ENCODE results near the gene XXYLT1.
"Not testable (repeated sequence)": the region's sequence is repeated elsewhere in the genome, so short reads cannot be mapped to it uniquely, and the experiment has no call there.

The XXYLT1 gene

GRCh38 chr3:195195321-195196209, 75.4 kb downstream of the XXYLT1 start:
- no peak overlapping the region for H3K4me3 ChIP-seq (ENCODE audit: low read depth, low read length)
- DNase-seq (ENCODE audit: low read depth) = no peak

DNA sequence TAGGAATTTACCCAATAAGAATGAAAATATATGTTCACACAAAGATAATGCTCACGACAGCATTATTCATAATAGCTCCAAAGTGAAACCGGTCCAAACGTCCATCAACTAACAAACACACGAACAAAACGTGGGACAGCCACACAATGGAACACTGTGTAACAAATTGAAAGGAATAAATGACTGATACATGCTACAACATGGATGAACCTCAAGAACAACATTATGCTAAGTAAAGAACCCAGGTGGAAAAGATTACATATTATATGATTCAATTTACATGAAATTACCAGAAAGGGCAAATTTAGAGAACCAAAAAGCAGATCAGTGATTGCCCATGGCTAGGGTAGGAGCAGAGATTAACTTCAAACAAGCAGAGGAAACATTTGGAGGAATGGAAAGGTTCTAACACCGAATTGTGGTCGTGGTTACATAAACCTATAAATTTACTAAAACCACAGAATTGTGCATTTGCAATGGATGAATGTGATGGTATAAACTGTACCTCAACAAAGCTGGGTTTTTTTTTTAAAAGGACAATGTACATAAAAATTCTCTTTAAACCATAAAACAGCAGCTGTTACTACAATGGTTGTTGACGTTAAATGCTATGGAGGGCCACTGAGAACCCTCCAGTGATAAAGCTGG, 76.3 kb downstream of the XXYLT1 start:
- no peak overlapping the region for H3K4me3 ChIP-seq (ENCODE audit: low read depth, low read length)
- DNase-seq (ENCODE audit: low read depth) = no peak

DNA sequence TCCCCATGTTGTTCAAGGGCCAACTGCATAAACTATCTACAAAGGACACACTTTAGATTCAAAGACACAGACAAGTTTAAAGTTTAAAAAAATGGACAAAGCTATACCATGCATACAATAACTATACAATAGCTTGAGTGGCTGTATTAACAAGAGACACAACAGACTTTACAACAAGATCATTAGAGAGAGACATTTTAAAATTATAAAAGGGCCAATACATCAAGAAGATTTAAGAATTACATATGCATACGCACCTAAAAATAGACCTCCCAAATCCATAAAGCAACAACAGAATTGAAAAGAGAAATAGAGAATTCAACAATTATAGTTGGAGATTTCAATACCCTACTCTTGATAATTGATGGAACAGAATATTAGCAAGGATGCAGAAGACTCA, 79.4 kb downstream of the XXYLT1 start:
- DNase-seq (ENCODE audit: low read depth) = no peak
- no peak overlapping the region for H3K4me3 ChIP-seq (ENCODE audit: low read depth, low read length)

GRCh38 chr3:195189821-195190220, 81.1 kb downstream of the XXYLT1 start:
- H3K4me3 ChIP-seq (ENCODE audit: low read depth, low read length) = no peak overlapping the region
- no peak for DNase-seq (ENCODE audit: low read depth)

DNA sequence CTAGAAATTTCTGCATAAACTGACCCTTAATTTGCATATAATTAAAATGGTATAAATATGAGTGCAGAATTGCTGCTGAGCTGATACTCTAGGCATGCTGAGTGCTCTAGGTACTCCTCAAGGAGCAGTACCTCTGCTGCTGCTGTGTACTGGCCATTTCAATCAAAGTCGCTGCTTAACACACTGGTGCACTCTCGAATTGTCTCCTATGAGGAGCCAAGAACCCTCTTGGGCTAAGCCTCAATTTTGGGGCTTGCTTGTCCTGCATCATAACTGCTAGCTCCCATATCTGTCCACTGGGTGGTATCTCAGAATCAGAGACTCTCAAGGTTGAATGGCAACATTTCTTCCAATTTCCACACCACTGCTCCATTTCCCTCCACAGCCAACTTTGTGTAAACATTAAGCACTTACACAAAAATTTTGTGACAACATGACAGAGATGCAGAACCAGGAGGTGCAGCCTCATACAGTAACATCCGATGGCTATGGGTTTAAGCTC, 82.5 kb downstream of the XXYLT1 start:
- DNase-seq (ENCODE audit: low read depth) = no peak
- no peak overlapping the region for H3K4me3 ChIP-seq (ENCODE audit: low read depth, low read length)

DNA sequence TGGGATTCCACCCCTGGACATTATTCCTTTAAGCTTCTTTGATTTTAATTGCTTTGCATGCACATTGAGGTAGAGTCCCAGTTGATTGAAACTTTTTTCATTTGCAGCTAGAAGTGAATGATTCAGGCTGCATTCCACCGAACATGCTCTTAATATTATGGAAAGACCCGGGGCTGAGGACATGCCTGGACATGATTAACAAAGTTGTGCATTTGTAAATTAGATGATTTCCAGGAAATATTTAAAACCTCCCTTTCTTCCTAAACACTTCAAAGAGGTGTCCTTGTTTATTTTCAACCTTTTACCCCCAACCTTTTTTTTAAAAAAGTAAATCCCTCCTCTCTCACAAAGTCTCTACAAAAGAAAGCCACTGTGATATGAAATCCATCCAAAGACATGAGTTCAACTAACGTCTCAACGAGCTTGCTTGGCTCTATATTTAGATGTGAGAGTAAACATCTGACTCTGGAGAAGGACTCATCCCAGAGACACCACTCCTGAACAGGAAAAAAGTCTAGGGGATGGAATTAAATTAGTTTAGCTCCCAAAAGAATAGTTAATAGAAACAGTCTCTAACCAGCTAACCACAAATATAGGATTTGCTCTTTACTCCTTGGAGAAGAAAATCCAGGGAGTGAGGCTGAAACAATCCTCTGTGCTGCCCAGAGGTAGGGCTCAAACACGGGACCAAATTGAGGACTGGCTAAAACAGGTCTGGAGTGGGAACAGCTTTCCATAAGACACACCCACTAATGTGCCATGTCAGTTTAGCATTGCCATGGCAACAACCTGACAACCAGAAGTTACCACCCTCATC, 83.1 kb downstream of the XXYLT1 start:
- DNase-seq (ENCODE audit: low read depth) = no peak
- H3K4me3 ChIP-seq (ENCODE audit: low read depth, low read length) = no peak overlapping the region

GRCh38 chr3:195186710-195187047, 84.3 kb downstream of the XXYLT1 start:
- H3K4me3 ChIP-seq (ENCODE audit: low read depth, low read length); DNase-seq (ENCODE audit: low read depth): not testable (repeated sequence)

DNA sequence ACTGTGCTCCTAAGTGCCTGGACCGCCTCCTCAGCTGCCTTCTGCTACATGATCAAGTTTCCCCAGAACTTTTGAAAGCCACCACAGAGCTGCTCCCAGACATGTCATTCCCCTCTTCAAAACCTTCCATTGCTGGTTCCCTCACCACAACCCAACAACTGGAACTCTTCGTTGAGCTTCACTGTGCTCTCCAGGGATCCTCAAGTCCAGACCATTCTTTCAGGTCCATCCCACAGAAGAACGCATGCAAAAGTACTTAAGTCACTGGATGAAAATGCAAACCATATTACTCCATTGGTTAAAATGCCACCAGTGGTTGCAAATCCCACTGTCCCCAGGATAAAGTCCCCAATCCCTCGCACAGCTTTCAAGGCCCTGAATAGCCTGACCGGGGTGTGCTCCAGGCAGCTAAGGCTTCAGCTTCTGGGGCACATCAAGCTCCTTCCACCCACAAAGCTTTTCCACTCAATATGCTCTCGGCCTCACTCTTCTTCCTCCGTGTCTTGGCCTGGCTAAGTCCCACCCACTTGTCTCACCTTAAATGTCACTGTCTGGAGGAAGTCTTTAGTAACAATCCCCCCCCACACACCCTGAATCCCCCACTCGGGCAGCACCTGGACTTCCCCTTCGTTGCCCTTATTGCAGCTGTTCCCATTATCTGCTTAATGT, 84.8 kb downstream of the XXYLT1 start:
- DNase-seq (ENCODE audit: low read depth) = no peak
- no peak overlapping the region for H3K4me3 ChIP-seq (ENCODE audit: low read depth, low read length)

GRCh38 chr3:195185583-195185982, 85.4 kb downstream of the XXYLT1 start:
- no peak for DNase-seq (ENCODE audit: low read depth)

GRCh38 chr3:195184716-195185421, 86.1 kb downstream of the XXYLT1 start:
- H3K4me3 ChIP-seq (ENCODE audit: low read depth, low read length) = no peak overlapping the region
- no peak for DNase-seq (ENCODE audit: low read depth)

More at GRCh38 chr3:195185583-195185982, 85.4 kb downstream of the XXYLT1 start:
- no peak overlapping the region for H3K4me3 ChIP-seq (ENCODE audit: low read depth, low read length)

GRCh38 chr3:195183071-195183776, 87.7 kb downstream of the XXYLT1 start:
- no peak overlapping the region for H3K4me3 ChIP-seq (ENCODE audit: low read depth, low read length)
- no peak for DNase-seq (ENCODE audit: low read depth)

GRCh38 chr3:195182470-195182795, 88.5 kb downstream of the XXYLT1 start:
- peak; percentile 56 for DNase-seq (ENCODE audit: low read depth)
- no peak overlapping the region for H3K4me3 ChIP-seq (ENCODE audit: low read depth, low read length)

DNA sequence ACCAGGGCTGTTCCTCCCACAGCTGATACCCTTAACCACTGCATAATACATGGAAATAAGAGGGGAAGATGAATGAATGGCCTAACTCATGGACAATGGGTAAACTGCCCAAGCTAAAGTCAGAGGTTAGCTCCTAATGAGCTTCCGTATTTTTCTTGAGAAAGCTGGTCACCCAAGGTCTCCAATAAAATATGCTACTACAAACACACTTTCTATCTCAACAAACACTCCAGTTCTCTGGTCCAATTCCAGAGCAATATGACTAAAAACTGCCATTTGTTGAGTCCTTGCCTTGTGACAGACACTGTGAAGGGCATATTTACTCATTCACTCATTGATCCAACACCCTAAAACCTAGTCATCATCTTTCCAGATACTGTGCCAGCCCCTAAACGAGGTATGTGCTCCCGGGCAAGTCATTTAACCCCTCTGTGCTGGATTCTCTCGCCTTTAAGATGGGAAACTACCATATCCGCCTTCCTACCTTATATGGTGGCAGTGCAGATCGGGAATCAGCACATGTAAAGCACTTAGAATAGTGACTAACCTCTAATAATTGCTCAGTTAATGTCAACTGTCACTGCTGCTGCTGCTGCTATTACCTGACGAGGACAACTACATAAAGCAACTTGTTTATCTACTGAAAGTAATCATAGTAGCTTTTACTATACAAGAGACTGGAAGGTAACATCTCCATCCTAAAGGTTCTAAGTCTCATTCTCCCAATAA, 89.1 kb downstream of the XXYLT1 start:
- no peak for DNase-seq (ENCODE audit: low read depth)
- no peak overlapping the region for H3K4me3 ChIP-seq (ENCODE audit: low read depth, low read length)

DNA sequence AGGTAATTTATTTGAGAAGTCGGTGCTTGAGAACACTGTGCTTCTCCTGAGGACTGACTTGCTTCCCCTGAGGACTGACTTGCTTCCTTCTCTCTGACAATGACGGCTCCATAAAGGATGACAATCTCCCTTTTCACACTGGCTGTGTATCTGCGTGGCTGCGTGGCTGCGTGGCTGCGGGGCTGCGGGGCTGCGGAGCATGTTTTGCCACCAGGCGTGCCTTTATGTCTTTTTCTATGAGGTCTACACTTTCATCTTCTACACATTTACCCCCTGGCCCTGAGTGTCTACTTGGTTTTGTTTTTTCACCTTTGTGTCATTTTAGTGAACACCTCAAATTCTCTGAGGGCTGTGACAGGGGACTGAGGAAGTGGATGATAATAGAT, 89.9 kb downstream of the XXYLT1 start:
- no peak for DNase-seq (ENCODE audit: low read depth)
- H3K4me3 ChIP-seq (ENCODE audit: low read depth, low read length) = no peak overlapping the region

DNA sequence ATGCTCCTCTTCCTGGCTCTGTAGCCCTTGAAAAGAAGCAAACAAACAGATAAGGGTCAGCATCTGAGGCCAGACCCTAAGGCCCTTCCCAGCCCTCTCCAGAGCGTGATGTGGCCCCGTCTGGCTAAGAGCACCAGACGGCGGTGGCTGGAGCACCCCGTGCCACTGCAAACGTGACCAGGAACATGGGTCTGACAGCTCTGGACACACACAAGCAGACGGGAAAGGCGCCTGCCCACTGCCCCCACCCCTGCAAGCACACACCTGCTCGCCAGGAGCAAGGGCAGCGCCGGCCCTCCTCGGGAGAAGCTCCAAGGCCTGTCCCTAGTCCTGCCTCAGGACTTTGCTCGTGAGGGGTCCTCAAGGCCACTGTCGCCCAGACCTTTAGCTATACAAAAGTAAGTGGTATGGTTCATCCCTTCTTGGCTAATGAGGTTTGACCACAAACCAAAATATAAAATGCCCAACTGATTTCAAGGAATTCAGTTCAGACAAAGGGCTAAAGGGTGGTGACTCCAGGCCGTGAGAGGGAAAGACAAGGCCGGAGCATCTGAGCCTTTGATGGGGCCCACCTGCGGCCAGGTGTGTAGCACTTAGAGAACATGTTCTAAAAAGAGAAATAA, 90.4 kb downstream of the XXYLT1 start:
- no peak overlapping the region for H3K4me3 ChIP-seq (ENCODE audit: low read depth, low read length)
- no peak for DNase-seq (ENCODE audit: low read depth)

GRCh38 chr3:195179776-195180489, 91.0 kb downstream of the XXYLT1 start:
- no peak overlapping the region for H3K4me3 ChIP-seq (ENCODE audit: low read depth, low read length)
- no peak for DNase-seq (ENCODE audit: low read depth)
